GM12891 (cell line): ENCODE results near the gene CEP83.

Source experiments
- POLR2A ChIP-seq: IDR thresholded peaks from 2 replicates; pipeline ENCODE4 v1.6.1; 2011; ENCODE audit warnings: low read depth, low read length, control low read depth
- POLR2AphosphoS5 ChIP-seq: IDR thresholded peaks from 2 replicates; pipeline ENCODE4 v1.6.1; 2011; ENCODE audit warnings: low read depth, low read length, control low read depth
- SPI1 ChIP-seq: IDR thresholded peaks from 2 replicates; pipeline ENCODE4 v1.6.1; 2011; ENCODE audit warnings: low read depth, low read length, control low read depth

DNA sequence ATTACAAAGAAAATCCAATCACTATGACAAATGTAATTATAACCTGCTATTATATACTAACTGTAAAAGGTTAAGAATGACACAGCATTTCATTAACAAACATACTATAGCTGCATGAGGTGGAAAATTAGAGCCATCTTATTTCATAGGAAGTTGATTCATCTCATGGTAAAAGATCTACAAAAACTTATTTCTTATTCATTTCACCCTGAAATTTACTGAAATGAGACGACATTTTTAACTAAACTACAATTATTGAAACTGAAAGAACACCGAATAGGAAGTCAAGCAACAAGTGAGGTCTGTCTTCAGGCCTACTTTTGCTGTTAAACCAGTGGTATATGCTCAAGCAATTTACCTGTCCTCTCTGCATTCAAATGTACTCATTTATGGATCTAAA is 87.2 kb downstream of the CEP83 start:
- no peak for TF ChIP-seq SPI1
- TF ChIP-seq POLR2A = no peak
- TF ChIP-seq POLR2AphosphoS5 = no peak
